Umbilical cord (tissue), 2 donors: ENCODE results near the gene NYAP1. TPM values are rescaled to one million over a fixed set of nuclear protein-coding genes. Genes with fewer than 3 reads are reported as not detected.
A peak's percentile ranks its signal among the peaks of the same experiment; 100 is the strongest.
"Not testable (repeated sequence)": the region's sequence is repeated elsewhere in the genome, so short reads cannot be mapped to it uniquely, and the experiment has no call there.

ENCODE experiments used
- DNase-seq: peaks from one replicate; pipeline ENCODE4 v3.0.0-alpha.2; 2015; ENCODE audit warnings: low spot score
- total RNA-seq: library from RNA; depleted of rRNA; stranded (reverse); fragments of >200 nt; gene quantifications from one replicate; pipeline ENCODE4 v1.2.3, GENCODE V29; 2014; ENCODE audit warnings: low replicate concordance; ENCODE audit not compliant: insufficient read depth

NYAP1 gene
- total RNA-seq, 1 donor from 2014 or later, result 3.6 TPM

DNA sequence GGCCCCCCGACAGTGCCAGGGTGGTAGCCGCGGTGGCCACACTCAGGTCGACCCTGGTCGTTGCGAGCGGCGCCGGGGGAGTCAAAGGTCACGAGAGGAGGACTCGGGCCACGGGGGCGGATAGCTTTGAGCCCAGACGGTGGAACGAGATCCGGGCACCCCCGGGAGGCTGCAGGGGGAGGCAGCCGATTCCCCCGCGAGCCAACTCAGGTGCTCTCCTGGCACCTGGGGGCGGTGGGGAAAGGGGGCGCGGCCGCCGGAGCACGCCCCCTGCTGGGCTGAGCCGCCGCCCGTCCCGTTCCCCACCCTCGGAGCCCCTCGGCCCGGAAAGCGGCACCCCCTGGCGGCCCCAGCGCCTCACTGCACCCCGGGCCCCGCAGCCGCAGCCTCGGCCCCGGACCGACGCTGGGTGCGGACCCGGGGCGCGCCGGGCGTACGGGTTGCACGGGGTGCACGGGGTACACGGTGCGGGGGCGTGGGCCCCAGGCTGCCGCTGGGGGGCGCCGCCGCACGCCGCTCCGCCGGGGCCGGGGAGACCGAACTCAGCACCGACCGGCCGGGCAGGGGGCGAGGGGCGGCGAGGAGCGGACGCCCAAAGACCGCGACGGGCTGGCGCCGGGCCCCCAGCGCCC is 521 bp upstream of the NYAP1 start:
- peak; percentile 63 for DNase-seq

DNA sequence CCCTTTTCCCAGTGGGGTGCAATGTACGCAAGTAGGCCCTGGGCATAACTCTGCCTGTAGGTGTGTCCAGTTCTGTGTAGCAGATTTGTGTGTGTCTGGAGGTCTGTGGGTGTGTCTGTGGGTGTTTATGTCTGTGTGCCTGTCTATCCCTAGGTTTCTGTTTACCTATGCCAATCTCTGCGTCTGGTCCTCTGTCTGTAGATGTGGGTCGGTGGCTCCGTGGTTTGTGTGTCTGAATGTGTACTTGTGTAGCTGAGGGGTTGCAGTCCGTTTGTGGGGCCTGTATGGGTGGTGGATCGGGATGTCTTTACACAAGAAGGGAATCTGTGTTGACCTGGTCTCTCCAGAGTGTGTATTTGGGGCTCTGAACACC is 932 bp downstream of the NYAP1 start:
- no peak for DNase-seq

DNA sequence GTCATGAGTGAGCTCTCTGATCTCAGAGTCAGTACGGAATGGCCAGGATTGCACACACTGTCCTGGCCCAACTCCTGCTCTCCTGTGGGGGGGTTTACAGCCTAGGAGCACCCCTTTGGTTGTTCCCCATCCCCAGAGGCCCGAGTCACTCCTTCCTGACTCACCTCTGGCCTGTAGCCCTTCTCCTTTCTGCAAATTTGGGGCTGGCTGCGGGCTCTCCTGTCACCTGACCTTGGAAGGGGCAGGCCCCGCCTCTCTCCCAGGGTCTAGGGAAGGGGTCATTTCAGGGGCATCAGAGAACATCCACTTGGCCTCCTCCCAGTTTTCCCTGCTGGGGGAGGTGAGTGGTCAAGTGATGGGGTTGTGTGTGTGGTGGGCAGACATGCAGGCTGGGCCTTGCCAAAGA is 1.7 kb downstream of the NYAP1 start:
- no peak for DNase-seq

DNA sequence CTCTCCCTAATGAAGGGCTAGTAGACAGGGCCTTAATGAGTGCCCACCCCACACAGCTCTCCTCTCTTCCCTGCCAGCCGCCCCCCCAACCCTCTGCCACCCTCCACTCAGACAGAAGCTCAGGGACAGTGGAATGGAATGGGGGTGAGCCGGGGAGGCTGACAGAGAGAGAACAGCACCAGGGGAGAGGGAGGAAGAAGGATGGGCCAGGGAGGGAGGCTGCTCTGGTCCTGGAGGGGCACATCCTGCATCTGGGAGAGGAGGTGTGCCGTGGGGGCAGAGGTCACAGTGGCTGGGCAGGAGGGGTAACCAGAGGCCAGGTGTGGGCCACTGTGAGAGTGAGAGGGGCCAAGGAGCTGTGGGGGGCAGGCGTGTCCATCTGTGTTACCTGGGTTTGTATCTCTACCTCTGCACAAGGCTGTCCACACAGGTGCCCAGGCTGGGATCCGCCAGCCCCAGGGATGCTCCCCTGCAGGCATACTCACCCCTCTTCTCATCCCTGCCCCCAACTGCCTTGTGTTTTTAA is 2.4 kb downstream of the NYAP1 start:
- no peak for DNase-seq

DNA sequence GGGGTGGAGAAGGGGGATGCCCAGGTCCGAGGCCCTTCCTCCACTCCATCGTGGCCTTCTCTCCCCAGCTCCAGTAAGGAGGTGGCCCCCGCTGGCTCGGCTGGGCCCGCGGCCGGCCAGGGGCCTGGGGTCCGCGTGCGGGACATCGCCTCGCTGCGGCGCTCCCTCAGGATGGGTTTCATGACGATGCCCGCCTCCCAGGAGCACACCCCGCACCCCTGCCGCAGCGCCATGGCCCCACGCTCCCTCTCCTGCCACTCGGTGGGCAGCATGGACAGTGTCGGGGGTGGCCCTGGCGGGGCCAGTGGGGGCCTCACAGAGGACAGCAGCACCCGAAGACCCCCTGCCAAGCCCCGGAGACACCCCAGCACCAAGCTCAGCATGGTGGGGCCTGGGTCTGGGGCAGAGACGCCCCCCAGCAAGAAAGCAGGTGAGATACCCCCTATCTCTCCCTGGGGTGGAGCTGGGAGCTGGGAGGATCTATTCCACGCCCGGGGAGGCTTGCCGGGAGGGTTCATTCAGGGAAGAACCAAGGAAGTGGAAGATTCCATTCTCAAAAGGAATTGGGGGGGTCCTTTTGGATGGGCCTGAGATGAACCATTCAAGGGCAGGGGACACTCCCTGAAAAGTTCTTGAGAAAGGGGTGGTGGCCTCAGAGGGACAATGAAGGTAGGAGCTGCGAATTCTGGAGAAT is 3.2 kb downstream of the NYAP1 start:
- DNase-seq, result no peak

DNA sequence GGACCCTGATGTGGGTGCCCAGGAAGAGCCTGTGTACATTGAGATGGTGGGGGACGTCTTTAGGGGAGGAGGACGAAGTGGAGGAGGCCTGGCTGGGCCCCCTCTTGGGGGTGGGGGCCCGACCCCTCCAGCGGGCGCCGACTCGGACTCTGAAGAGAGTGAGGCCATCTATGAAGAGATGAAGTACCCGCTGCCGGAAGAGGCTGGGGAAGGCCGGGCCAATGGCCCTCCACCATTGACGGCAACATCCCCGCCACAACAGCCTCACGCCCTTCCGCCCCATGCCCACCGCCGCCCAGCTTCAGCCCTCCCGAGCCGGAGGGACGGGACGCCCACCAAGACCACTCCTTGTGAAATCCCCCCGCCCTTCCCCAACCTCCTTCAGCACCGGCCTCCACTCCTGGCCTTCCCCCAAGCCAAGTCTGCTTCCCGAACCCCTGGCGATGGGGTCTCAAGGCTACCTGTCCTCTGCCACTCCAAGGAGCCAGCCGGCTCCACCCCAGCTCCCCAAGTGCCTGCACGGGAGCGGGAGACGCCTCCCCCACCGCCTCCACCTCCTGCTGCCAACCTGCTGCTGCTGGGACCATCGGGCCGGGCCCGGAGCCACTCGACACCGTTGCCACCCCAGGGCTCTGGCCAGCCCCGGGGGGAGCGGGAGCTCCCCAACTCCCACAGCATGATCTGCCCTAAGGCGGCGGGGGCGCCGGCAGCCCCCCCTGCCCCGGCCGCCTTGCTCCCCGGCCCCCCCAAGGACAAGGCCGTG is 4.8 kb downstream of the NYAP1 start:
- no peak for DNase-seq

DNA sequence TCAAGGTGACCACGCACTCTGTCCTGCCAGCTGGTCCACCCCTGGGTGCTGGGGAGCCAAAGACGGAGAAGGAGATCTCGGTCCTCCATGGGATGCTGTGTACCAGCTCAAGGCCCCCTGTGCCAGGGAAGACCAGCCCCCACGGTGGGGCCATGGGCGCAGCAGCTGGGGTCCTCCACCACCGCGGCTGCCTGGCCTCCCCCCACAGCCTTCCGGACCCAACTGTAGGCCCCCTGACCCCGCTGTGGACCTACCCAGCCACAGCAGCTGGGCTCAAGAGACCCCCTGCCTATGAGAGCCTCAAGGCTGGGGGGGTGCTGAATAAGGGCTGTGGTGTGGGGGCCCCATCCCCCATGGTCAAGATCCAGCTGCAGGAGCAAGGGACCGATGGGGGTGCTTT is 5.4 kb downstream of the NYAP1 start:
- DNase-seq, result no peak

DNA sequence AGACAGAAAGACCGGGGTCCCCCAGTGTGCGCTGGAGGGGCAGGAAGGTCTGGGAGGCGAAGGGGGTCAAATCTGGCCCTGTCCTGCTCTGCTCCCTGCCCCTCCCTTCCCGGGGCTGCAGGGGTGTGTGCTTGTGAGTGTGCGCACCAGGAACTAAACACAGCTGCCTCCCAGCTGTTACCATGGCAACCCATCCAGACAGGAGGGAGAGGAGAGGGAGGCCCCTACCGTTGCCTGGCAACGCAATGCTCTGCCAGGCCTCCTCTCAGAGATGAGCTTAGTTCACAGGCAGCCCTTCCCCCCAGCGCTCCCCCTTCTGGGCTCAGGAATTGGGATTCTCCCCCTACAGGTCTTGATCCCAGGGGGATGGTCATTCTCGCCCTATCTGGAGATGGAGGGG is 6.1 kb downstream of the NYAP1 start:
- DNase-seq, result peak; percentile 99

DNA sequence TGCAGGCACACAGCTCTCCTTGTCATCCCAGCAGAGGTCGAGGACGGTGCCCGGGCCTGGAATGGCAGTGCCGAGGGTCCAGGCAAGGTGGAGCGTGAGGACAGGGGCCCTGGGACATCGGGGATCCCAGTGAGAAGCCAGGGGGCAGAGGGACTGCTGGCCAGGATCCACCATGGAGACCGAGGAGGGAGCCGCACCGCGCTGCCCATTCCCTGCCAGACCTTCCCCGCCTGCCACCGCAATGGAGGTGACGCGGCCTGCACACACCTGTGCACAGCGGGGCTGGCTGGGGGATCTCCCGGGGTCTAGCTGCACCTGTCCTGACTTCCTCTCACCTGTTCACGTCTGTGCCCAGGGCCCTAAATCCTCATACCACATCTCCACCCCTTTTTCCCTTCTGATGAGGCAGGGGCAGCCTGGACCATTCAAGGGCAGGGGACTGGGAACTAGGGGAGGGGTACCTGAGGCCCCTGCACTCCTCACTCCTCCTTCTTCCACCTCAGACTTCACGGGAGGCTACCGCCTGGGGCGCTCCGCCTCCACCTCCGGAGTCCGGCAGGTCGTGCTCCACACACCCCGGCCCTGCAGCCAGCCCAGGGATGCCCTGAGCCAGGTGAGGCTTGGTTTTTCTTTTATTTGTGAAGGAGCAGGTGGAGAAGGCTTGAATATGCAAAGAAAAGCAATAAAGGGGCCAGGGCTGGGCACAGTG is 6.9 kb downstream of the NYAP1 start:
- no peak for DNase-seq

DNA sequence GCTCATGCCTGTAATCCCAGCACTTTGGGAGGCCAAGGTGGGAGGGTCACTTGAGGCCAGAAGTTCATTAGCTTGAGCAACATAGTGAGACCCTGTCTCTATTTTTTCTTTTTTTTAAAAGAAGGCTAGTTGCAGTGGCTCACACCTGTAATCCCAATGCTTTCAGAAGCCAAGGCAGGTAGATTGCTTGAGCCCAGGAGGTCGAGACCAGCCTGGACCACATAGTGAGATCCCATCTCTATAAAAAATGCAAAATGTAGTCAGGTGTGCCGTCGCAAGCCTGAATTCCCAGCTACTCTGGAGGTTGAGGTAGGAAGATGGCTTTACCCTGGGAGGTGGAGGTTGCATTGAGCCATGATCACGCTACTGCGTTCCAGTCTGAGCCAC is 7.5 kb downstream of the NYAP1 start:
- DNase-seq, result no peak

DNA sequence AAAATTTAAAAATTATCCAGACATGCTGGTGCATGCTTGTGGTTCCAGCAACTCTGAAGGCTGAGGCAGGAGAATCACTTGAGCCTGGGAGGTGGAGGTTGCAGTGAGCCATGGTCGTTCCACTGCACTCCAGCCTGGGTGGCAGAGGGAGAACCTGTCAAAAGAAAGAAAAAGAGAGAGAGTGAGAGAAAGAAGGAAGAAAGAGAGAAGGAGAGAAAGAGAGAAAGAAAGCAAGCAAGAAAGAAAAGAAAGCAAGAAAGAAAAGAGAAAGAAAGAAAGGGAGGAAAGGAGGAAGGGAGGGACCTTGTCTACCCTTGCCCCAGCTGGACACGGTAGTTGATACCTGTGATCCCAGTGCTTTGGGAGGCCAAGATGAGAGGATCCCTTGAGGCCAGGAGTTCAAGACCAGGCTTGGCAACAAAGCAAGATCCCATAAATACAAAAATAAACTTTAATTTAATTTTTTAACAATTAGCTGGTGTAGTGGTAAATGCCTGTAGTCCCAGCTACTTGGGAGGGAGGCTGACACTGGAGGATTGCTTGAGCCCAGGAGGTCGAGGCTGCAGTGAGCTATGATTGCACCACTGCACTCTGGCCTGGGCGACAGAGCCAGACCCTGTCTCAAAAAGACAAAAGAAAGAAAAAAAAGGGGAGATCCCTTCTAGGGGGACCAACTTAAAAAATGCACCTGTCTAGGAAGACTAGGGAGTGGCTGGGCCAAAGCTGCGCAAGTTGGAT is 9.2 kb downstream of the NYAP1 start:
- DNase-seq, result no peak

DNA sequence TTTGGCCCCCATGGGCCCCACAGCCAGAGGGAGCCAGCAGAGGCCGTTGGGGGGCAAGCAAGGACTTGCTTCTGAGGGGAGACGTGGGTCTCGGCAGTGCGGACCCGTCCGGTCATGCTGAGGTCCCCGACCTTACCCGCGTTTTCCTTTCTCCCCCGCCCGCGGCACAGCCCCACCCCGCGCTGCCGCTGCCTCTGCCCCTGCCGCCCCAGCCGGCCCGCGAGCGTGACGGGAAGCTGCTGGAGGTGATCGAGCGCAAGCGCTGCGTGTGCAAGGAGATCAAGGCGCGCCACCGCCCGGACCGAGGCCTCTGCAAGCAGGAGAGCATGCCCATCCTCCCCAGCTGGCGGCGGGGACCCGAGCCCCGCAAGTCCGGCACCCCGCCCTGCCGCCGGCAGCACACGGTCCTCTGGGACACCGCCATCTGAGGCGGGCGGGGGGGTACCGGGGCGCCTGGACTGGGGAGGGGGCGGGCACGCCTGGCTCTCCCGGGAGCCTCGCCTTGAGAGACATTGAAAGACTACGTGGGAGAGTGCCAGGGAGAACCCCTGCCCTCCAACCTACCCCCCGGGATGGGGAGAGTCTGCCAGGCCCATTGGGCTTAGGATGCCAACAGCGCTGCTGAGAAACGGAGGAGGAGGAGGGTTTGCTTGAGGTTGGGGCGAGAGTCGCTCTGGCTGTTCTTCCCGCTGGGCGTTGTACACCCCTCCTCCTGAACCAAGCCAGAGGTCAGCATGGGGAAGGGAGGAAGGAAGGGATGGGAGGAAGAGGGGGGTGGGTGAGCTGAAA is 9.9 kb downstream of the NYAP1 start:
- peak; percentile 53 for DNase-seq

DNA sequence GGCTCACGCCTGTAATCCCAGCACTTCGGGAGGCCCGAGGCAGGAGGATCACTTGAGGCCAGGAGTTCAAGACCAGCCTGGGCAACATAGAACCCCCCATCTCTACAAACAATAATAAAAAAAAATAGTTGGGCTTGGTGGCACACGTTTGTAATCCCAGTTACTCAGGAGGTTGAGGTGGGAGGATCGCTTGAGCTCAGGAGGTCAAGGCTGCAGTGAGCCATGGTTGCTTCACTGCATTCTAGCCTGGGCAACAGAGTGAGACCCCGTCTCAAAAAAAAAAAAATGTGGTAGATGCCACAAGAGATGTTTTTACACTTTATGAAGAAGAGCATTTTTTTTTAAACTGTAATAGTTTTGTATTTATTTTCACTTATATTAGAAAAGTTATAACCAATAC is 12.8 kb downstream of the NYAP1 start:
- no peak for DNase-seq

DNA sequence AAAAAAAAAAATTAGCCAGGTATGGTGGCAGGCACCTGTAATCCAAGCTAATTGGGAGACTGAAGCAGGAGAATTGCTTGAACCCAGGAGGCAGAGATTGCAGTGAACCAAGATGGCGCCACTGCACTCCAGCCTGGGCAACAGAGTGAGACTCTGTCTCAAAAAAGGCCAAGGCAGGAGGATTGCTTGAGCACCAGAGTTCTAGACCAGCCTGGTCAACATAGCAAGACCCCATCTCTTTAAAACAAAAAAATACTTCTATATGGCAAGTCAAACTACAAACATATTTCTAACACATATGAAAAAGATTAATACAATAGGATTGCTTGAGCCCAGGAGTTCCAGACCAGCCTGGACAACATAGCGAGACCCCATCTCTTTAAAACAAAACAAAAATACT is 17.0 kb downstream of the NYAP1 start:
- DNase-seq, result not testable (repeated sequence)

DNA sequence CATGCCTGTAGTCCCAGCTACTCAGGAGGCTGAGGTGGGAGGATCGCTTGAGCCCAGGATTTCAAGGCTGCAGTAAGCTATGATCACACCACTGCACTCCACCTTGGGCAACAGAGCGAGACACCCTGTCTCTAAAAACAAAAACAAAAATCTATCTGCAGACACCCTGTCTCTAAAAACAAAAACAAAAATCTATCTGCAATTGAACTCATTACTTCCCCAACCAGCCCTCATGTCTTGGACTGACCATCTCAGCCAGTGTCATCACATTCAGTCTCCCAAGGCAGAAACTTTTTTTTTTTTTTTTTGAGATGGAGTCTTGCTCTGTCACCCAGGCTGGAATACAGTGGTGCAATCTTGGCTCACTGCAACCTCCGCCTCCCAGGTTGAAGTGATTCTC is 20.3 kb downstream of the NYAP1 start:
- not testable (repeated sequence) for DNase-seq

DNA sequence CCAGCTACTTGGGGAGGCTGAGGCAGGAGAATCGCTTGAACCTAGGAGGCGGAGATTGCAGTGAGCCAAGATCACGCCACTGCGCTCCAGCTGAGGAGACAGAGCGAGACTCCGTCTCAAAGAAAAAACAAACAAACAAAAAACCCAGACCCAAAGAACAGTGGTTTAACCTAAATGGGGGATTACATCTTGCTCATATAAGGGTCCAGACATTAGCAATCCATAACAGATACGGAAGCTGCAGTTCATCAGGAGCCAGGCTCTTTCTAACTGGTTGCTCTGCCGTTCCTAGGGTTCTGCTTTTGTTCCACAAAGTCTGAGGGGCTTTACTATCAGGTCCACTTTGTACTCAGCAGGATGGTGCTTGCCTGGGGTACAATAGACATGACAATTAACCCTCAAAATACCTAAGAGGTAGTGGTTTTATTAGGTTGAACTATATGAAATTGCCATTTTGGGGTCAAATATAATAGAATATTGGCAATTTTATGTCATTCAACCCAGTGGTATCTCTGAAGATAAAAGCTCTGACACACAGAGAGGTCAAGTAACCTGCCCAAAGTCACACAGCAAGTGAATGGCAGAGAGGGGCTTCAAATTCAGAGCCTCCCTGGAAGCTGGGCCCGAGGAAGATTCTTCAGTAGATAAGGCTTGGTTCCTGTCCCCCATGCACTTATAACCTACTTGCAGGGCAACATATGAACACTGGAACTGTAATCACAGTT is 21.3 kb downstream of the NYAP1 start:
- no peak for DNase-seq

DNA sequence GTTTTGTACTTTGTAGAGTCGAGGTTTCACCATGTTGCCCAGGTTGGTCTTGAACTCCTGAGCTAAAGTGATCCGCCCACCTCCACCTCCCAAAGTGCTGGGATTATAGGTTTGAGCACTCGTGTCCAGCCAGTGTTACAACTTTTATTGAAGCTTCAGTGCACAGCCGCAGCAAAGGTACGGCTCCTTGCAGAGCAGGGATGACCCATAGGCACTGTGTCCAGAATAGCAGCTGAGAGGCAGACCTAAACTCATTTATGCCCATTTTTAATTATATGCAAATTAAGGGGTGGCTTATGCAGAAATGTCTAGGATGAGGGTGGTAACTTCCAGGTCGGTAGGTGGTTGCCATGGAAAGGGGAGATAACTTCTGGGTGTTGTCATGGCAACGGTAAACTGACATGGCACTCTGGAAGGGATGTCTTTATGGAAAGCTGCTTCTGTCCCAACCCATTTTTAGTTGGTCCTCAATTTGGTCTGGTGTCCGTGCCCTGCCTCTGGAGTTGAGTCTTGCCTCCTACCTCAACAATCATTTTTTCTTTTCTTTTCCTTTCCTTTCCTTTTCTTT is 22.7 kb downstream of the NYAP1 start:
- DNase-seq, result no peak

DNA sequence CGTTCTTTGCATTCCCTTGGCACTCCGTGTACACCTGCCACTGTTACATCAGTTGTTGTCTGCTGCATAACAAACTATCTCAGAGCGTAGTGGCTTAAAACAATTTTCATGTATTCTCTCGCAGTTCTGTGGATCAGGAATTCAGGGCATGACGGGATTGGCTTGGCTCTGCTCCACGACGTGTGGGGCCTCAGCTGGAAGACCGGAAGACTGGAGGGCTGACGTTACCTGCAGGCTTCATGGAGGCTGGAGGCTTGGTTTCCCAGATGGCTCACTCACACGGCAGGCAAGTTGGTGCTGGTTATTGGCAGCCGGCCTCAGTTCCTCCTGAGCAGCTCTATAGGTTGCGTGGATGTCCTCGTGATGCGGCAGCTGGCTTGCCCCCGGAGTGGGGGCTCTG is 25.5 kb downstream of the NYAP1 start:
- DNase-seq, result no peak

DNA sequence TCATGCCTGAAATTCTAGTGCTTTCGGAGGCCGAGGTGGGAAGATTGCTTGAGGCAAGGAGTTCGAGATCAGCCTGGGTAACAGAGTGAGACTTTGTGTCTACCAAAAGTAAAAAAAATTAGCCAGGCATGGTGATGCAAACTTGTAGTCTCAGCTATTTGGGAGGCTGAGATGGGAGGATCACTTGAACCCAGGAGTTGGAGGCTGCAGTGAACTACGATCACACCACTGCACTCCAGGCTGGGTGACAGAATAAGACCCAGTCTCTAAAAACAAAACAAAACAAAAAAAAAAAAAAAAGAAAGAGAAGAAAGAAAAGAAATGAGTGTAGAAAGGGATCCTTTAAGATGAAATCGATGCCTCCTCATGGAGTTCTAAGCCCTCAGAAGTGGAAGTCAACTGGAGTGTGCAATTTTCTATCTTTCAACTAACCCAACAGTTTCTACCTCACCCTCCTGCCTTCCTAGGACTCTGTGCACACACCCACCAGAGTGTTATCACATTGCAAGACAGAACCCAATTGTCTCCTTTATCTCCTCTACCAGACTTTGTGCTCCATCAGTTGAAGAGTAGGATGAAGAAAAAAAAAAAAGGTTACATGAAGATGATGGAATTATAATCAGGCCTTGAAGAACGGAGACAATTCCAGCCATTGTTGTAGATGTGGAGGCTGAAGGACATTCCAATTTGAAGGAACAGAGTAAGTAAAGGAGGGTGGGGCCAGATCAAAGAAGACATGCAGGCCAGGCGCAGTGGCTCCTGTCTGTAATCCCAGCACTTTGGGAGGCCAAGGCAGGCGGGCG is 26.9 kb downstream of the NYAP1 start:
- no peak for DNase-seq
